NCI-H1694 treated with DMSO at 0.1 percent for 48 hours (cell line): ENCODE measurements around the gene RAB3B.

ENCODE experiments used
- DNase-seq: peaks from one replicate; lab custom pipeline; 2025; lab: John Stamatoyannopoulos, UW

RAB3B gene

GRCh38 chr1:51871351-51871975 is 119.0 kb downstream of the RAB3B start:
- DNase-seq: no peak

DNA sequence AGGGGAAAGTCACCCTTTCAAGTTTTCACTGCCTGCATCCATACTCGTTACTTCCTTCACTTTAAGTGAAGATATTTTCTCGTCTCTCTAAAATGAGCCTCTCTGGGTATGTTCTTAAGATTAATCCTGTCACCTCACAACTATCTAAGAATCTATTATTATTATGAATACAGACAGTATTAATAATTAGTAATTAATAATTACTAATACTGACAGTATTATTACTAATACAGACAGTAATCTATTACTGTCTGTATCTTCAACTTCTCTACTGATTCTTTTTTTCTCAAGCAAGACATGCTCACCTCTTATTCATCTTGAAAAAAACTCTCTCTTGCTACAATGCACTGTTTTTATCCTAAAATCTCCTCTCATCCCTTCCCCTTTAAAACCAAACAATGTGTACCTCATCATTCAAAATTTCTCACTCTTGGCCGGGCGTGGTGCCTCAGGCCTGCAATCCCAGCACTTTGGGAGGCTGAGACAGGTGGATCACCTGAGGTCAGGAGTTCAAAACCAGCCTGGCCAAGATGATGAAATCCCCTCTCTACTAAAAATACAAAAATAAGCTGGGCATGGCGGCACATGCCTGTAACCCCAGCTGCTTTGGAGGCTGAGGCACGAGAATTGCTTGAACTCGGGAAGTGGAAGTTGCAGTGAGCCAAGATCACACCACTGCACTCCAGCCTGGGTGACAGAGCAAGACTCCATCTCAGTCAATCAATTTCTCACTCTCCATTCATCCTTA is 119.7 kb downstream of the RAB3B start:
- DNase-seq: no peak

GRCh38 chr1:51867479-51868232 is 122.8 kb downstream of the RAB3B start:
- DNase-seq: no peak

DNA sequence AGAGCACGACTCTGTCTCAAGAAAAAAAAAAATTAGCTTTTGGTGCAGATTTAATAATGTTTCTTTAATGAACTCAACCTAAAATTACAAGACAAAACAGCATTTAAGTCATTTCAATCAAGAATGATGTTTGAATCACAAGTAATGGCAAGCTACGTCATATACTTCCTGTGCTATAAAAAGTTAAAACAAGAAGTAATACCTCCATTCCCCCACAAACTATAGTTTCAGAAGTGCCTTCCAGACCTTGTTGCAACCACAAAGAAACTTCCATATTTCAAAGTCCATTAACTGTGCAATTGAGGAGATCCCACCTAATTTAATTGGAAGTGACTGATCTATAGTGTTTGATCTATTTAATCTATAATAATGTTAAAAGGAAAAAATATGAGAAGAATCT is 127.1 kb downstream of the RAB3B start:
- no peak for DNase-seq

- no peak for DNase-seq
Measured at GRCh38 chr1:51861669-51862068, 128.8 kb downstream of the RAB3B start.

DNA sequence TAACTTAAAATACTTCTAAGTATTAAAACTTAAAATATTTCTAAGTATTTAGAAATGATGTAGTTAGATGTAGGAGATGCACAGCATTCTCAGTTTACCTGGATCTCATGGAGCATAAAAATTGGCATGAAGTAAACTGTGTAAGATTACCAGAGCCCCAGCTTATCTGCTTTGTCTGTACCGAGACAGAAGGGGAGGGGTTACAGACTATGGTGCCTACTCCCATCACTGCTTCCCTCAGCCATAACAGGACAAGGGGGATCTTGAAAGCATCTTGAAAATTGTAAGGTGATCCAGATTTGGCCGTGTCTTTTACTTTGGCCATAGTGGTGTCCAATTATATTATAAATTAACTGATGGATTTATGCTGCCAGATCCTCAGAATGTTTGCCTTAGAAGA is 130.8 kb downstream of the RAB3B start:
- no peak for DNase-seq

- DNase-seq: no peak
Measured at GRCh38 chr1:51859333-51859732, 131.2 kb downstream of the RAB3B start.

DNA sequence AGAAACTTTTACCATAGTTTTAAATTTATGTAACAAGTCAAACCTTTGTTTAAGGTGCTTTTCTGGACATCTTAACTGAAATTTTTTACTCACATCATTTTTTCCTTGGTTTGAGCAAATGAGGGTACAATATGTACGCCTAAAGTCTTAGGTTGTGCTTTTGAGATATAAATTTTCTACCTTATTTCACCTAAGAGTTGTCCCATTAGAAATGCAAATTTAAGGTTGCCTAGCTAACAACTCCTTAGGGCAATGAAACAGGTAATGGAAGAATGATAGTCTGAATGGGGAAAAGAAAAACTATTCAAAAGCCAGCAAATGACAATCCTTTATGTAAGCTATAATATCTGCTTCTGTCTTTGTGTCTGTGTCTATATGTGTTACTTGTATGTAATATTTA is 131.6 kb downstream of the RAB3B start:
- no peak for DNase-seq
